Measurements from ENCODE around the gene CSRNP3.

Gene CSRNP3

GRCh38 chr2:165725421-165725820, 255.9 kb downstream of the CSRNP3 start:
- no peak for TF ChIP-seq TAF1 (IDR thresholded peaks at IDR 0.05; ENCODE audit: borderline replicate concordance, insufficient read depth, low read length)
- TF ChIP-seq FOXP2 (optimal IDR thresholded peaks at IDR 0.05; ENCODE audit: borderline replicate concordance, extremely low read depth, extremely low read length, insufficient read depth), result no peak
- no peak for TF ChIP-seq REST (IDR thresholded peaks at IDR 0.05; ENCODE audit: insufficient read depth in 1 of 2, low read depth in 2 of 2, low read length in 2 of 2)
- no peak for TF ChIP-seq SIN3A (IDR thresholded peaks at IDR 0.05; ENCODE audit: borderline replicate concordance, insufficient read depth, low read length)
